ENCODE results near the gene HUNK.

Gene HUNK

DNA sequence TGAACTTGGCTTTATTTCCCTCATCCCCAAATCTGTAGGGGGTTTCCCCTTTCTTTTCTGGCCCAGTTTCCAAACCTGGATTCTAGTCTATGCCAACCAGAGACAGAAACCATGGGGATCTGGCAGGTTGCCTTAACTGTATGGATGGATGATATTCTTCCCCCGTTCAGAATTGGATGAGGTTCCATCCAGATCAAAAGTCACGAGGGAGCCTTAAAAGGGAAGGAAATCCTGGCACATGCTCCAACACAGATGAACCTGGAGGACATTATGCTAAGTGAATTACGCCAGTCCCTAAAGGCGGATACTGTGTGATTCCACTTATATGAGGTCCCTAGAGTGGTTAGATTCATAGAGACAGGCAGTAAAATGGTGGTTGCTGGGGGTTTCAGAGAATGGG is 124.4 kb downstream of the HUNK start:
- no peak for ATAC-seq
- TF ChIP-seq, protein P1, sequence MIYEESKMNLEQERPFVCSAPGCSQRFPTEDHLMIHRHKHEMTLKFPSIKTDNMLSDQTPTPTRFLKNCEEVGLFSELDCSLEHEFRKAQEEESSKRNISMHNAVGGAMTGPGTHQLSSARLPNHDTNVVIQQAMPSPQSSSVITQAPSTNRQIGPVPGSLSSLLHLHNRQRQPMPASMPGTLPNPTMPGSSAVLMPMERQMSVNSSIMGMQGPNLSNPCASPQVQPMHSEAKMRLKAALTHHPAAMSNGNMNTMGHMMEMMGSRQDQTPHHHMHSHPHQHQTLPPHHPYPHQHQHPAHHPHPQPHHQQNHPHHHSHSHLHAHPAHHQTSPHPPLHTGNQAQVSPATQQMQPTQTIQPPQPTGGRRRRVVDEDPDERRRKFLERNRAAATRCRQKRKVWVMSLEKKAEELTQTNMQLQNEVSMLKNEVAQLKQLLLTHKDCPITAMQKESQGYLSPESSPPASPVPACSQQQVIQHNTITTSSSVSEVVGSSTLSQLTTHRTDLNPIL (CRISPR knock-in tag; IDR thresholded peaks at IDR 0.05; ENCODE audit: low read depth) = no peak
- TF ChIP-seq ZC3H10 (CRISPR knock-in tag; IDR thresholded peaks at IDR 0.05) (no peak), GLIS3 (CRISPR knock-in tag; IDR thresholded peaks at IDR 0.05) (no peak), RARB (CRISPR knock-in tag; IDR thresholded peaks at IDR 0.05) (no peak), PPARA (CRISPR knock-in tag; IDR thresholded peaks at IDR 0.05; ENCODE audit: borderline replicate concordance) (no peak), SNAI2 (CRISPR knock-in tag; IDR thresholded peaks at IDR 0.05) (no peak), TSHZ2 (CRISPR knock-in tag; IDR thresholded peaks at IDR 0.05) (no peak), TCF4 (CRISPR knock-in tag; IDR thresholded peaks at IDR 0.05; ENCODE audit: borderline replicate concordance) (no peak)
- TF ChIP-seq, protein P2, sequence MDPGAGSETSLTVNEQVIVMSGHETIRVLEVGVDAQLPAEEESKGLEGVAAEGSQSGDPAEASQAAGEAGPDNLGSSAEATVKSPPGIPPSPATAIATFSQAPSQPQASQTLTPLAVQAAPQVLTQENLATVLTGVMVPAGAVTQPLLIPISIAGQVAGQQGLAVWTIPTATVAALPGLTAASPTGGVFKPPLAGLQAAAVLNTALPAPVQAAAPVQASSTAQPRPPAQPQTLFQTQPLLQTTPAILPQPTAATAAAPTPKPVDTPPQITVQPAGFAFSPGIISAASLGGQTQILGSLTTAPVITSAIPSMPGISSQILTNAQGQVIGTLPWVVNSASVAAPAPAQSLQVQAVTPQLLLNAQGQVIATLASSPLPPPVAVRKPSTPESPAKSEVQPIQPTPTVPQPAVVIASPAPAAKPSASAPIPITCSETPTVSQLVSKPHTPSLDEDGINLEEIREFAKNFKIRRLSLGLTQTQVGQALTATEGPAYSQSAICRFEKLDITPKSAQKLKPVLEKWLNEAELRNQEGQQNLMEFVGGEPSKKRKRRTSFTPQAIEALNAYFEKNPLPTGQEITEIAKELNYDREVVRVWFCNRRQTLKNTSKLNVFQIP (CRISPR knock-in tag; IDR thresholded peaks at IDR 0.05; ENCODE audit: borderline replicate concordance, low read depth) = no peak
- TF ChIP-seq, protein P3, sequence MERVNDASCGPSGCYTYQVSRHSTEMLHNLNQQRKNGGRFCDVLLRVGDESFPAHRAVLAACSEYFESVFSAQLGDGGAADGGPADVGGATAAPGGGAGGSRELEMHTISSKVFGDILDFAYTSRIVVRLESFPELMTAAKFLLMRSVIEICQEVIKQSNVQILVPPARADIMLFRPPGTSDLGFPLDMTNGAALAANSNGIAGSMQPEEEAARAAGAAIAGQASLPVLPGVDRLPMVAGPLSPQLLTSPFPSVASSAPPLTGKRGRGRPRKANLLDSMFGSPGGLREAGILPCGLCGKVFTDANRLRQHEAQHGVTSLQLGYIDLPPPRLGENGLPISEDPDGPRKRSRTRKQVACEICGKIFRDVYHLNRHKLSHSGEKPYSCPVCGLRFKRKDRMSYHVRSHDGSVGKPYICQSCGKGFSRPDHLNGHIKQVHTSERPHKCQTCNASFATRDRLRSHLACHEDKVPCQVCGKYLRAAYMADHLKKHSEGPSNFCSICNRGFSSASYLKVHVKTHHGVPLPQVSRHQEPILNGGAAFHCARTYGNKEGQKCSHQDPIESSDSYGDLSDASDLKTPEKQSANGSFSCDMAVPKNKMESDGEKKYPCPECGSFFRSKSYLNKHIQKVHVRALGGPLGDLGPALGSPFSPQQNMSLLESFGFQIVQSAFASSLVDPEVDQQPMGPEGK (CRISPR knock-in tag; IDR thresholded peaks at IDR 0.05; ENCODE audit: borderline replicate concordance) = no peak

- no peak for ATAC-seq
- TF ChIP-seq PPARA (CRISPR knock-in tag; IDR thresholded peaks at IDR 0.05; ENCODE audit: borderline replicate concordance) = no peak
- TF ChIP-seq ARNTL (CRISPR knock-in tag; IDR thresholded peaks at IDR 0.05; ENCODE audit: borderline replicate concordance, low read depth) = no peak
- no peak for TF ChIP-seq CSRNP3 (CRISPR knock-in tag; IDR thresholded peaks at IDR 0.05)
- no peak for TF ChIP-seq TCF4 (CRISPR knock-in tag; IDR thresholded peaks at IDR 0.05; ENCODE audit: borderline replicate concordance)
- TF ChIP-seq ZFP3 (CRISPR knock-in tag; IDR thresholded peaks at IDR 0.05) = no peak
- no peak for TF ChIP-seq SNAI2 (CRISPR knock-in tag; IDR thresholded peaks at IDR 0.05)
- TF ChIP-seq TOX (CRISPR knock-in tag; IDR thresholded peaks at IDR 0.05; ENCODE audit: borderline replicate concordance) = no peak
- TF ChIP-seq, protein P3 (CRISPR knock-in tag; IDR thresholded peaks at IDR 0.05; ENCODE audit: borderline replicate concordance) = no peak
- TF ChIP-seq ISL1 (CRISPR knock-in tag; IDR thresholded peaks at IDR 0.05) = no peak
- no peak for TF ChIP-seq ZNF565 (CRISPR knock-in tag; conservative IDR thresholded peaks at IDR 0.05; ENCODE audit: low read depth)
- no peak for TF ChIP-seq ESRRG (CRISPR knock-in tag; IDR thresholded peaks at IDR 0.05)
- TF ChIP-seq, protein P1 (CRISPR knock-in tag; IDR thresholded peaks at IDR 0.05; ENCODE audit: low read depth) = no peak
- TF ChIP-seq, protein P2 (CRISPR knock-in tag; IDR thresholded peaks at IDR 0.05; ENCODE audit: borderline replicate concordance, low read depth) = no peak
- no peak for TF ChIP-seq CSDC2 (CRISPR knock-in tag; IDR thresholded peaks at IDR 0.05)
These were observed 127.1 kb downstream of the HUNK start for GRCh38 chr21:31999810-32000468.

All from SK-N-SH treated with all-trans-retinoic acid at 6 μM for 48 hours (cell line).